ENCODE results near the gene ADAMTSL5.
A peak's percentile ranks its signal among the peaks of the same experiment; 100 is the strongest.

ADAMTSL5 gene

DNA sequence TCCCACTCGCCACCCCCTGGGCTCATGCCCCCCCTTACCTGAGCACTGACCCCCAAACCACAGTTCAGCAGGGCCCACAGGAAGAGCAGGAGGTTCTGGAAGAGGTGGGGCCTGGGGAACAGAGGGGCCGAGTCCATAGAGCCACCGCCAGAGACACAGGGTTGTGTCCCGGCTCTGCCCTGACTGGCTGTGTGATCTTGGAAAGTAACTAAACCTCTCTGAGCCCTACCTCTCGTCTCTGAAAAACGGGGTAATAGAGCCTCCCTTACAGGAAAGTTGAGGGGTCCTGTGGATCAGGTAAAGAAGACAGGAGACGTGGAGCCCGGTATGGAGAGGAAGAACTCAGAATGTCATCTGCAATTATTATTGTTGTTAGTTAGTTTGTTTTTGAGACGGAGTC is 2.0 kb downstream of the ADAMTSL5 start:
- H3K27ac ChIP-seq = no peak overlapping the region
- H3K4me3 ChIP-seq = no peak overlapping the region
- no peaks in the 10 kb centered on the region for H3K9me3 ChIP-seq (ENCODE audit: low read depth, low read length)
- no peaks in the 10 kb centered on the region for H3K36me3 ChIP-seq (ENCODE audit: insufficient read depth, low read length)
- no peak for DNase-seq (ENCODE audit: low read depth, low spot score)
- TF ChIP-seq EZH2 (IDR thresholded peaks at IDR 0.05) (no peak), FOXP2 (optimal IDR thresholded peaks at IDR 0.05; ENCODE audit: control extremely low read depth, extremely low read length, insufficient read depth) (no peak), POLR2AphosphoS5 (IDR thresholded peaks at IDR 0.05; ENCODE audit: borderline replicate concordance, low read depth, low read length) (no peak)
- no peak overlapping the region for H3K9ac ChIP-seq (ENCODE audit: insufficient read length)

DNA sequence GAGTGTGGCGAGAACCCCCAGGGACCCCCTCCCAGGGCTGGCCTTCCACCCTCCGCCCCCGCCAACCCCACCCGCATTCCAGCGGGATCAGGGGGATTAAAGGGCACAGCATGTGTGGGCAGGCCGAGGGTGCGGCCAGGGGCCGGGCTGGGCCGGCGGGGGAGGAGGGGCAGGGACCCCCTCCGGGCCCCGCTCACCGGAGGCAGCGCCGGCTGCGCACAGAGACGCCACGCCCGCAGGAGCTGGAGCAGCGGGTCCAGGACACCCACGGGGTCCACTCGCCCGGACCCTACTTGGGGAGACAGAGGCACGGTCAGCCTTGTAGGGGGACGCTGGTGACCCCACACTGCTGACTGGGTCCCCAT is 2.4 kb downstream of the ADAMTSL5 start:
- no peaks in the 10 kb centered on the region for H3K36me3 ChIP-seq (ENCODE audit: insufficient read depth, low read length)
- no peak overlapping the region for H3K9ac ChIP-seq (ENCODE audit: insufficient read length)
- H3K27ac ChIP-seq = no peak overlapping the region
- TF ChIP-seq EZH2 (IDR thresholded peaks at IDR 0.05) (no peak), POLR2AphosphoS5 (IDR thresholded peaks at IDR 0.05; ENCODE audit: borderline replicate concordance, low read depth, low read length) (no peak), FOXP2 (optimal IDR thresholded peaks at IDR 0.05; ENCODE audit: control extremely low read depth, extremely low read length, insufficient read depth) (no peak)
- no peak for DNase-seq (ENCODE audit: low read depth, low spot score)
- H3K9me3 ChIP-seq (ENCODE audit: low read depth, low read length) = no peaks in the 10 kb centered on the region
- H3K4me3 ChIP-seq = no peak overlapping the region

DNA sequence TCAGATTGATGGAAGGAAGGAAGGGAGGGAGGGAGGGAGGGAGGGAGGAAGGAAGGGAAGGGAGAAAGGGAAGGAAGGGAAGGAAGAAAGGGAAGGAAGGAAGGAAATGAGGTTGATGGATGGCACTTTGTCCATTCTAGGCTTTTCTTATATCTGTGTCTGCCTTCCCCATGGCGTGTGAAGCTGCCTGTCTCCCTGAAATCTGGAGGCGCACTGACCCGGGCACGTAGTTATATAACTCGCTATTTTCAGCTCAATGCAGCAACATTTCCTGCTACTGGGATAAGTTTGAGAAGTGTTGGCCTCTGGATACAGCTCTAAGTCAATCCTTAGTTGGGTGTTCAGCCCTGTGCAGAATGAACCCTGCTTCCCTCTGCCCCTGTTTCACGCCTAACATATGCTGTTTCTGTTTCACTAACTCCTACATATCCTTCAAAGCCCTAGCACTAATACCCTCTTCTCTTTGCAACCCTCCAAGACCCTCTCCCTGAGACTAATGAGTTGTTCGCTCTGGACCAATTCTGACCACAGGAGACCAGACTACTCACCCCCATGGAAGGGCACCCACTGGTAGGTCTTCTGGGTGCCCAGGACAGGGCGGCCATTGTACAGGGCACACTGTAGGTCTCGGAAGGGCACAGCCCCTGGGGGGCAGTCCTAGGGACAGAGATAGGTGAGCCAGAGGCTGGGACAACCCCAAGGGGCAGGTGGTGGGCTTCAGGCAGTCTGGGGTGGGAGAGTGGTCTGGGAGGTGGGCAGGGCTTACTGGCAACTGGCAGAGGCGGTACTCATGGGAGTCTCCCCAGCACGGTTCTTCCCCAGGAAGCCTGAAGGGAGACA is 3.0 kb downstream of the ADAMTSL5 start:
- Histone ChIP-seq H3K4me3 (no peak overlapping the region), H3K9me3 (ENCODE audit: low read depth, low read length) (no peaks in the 10 kb centered on the region), H3K27ac (no peak overlapping the region), H3K36me3 (ENCODE audit: insufficient read depth, low read length) (no peaks in the 10 kb centered on the region), H3K9ac (ENCODE audit: insufficient read length) (no peak overlapping the region)
- no peak for DNase-seq (ENCODE audit: low read depth, low spot score)
- TF ChIP-seq FOXP2 (optimal IDR thresholded peaks at IDR 0.05; ENCODE audit: control extremely low read depth, extremely low read length, insufficient read depth) = no peak

DNA sequence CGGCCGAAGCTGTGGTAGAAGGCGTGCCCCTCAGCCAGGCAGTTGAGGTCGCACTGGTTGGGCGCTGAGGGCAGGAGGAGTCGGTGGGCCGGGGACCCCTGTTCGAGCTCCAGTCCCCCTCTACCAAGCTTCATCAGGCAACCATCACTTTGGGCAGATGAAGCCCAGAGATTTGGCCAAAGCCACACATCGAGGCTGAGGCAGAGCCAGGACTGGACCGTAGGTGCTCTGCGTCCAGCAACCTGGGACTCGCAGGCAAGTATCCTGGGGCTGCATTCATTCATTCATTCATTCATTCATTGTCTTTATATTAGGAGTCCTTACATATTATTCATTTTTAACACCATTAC is 4.3 kb downstream of the ADAMTSL5 start:
- TF ChIP-seq POLR2AphosphoS5 (IDR thresholded peaks at IDR 0.05; ENCODE audit: borderline replicate concordance, low read depth, low read length) (no peak), FOXP2 (optimal IDR thresholded peaks at IDR 0.05; ENCODE audit: control extremely low read depth, extremely low read length, insufficient read depth) (no peak), EZH2 (IDR thresholded peaks at IDR 0.05) (no peak)
- H3K9ac ChIP-seq (ENCODE audit: insufficient read length) = no peak overlapping the region
- H3K36me3 ChIP-seq (ENCODE audit: insufficient read depth, low read length) = no peaks in the 10 kb centered on the region
- no peak for DNase-seq (ENCODE audit: low read depth, low spot score)
- peak overlapping the region; percentile 79 for H3K4me3 ChIP-seq
- H3K9me3 ChIP-seq (ENCODE audit: low read depth, low read length) = no peaks in the 10 kb centered on the region
- no peak overlapping the region for H3K27ac ChIP-seq

DNA sequence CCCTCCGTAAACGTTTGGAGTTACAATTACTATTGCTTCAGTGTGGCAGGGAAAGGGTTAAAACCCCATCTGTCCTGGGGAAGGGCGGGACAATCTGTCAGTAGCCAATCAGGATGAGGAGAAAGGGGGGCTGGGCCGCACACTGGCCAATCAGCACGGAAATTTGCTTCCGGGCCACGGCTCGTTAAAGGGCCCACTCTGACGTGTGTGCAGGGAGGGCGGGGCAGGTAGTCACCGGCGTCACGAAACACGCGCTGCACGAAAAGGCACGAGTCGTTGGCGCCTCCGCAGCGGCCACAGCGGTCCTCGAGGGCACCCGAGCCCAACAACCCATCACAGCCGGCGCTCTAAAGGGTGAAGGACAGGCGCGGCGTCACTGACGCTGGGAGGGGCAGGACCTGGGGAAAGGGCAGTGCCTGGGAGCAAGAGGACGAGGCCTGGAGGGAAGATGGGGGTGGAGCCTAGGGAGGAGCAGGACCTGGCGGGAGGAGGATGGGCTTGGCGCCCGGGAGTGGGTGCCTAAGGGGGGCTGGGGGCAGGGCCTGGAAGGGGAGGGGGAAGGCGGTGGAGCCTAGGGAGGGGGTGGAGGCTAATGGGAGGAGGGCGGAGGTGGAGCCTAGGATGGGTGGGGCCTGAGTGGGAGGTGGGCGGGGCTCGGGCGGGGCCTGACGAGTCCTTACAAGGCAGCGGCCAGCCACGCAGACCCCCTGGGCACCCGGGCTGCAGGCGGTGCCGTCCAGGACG is 4.9 kb downstream of the ADAMTSL5 start:
- DNase-seq (ENCODE audit: low read depth, low spot score) = peak; percentile 89
- H3K9me3 ChIP-seq (ENCODE audit: low read depth, low read length) = no peaks in the 10 kb centered on the region
- peak overlapping the region; percentile 64 for H3K9ac ChIP-seq (ENCODE audit: insufficient read length)
- H3K36me3 ChIP-seq (ENCODE audit: insufficient read depth, low read length) = no peaks in the 10 kb centered on the region
- peak; percentile 58 for TF ChIP-seq FOXP2 (optimal IDR thresholded peaks at IDR 0.05; ENCODE audit: control extremely low read depth, extremely low read length, insufficient read depth)
- no peak for TF ChIP-seq EZH2 (IDR thresholded peaks at IDR 0.05)
- TF ChIP-seq POLR2AphosphoS5 (IDR thresholded peaks at IDR 0.05; ENCODE audit: borderline replicate concordance, low read depth, low read length) = peak; percentile 58; the same call in 1 of the 2 replicates
- H3K27ac ChIP-seq = peak overlapping the region; percentile 91
- peak overlapping the region; percentile 79 for H3K4me3 ChIP-seq

DNA sequence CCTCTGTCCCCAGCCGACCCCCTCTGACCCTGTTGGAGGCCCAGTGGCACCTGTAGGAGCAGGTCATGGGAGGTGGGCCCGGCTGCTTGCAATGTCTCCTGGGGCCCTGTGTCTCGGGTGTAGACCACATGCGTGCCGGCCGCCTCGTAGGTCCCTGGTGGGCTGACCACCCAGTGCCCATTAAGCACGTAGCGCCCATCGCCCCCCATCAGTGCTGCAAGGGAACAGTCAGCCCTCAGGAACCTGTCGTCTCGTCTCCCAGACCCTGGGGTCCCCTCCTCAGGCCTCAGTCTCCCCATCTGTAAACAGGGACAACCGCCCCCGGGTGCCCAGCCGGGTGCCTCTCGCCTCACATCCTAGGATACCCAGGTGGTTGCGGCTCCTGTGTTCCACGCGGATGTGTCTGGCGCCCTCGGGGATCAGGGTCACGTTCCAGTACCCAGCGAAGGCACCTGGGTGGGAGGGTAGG is 5.6 kb downstream of the ADAMTSL5 start:
- DNase-seq (ENCODE audit: low read depth, low spot score) = no peak
- Histone ChIP-seq H3K9ac (ENCODE audit: insufficient read length) (no peak overlapping the region), H3K9me3 (ENCODE audit: low read depth, low read length) (no peaks in the 10 kb centered on the region), H3K4me3 (peak overlapping the region; percentile 41; the same call in 1 of the 2 replicates), H3K36me3 (ENCODE audit: insufficient read depth, low read length) (no peaks in the 10 kb centered on the region), H3K27ac (peak overlapping the region; percentile 78)
- no peak for TF ChIP-seq FOXP2 (optimal IDR thresholded peaks at IDR 0.05; ENCODE audit: control extremely low read depth, extremely low read length, insufficient read depth)
- no peak for TF ChIP-seq EZH2 (IDR thresholded peaks at IDR 0.05)
- no peak for TF ChIP-seq POLR2AphosphoS5 (IDR thresholded peaks at IDR 0.05; ENCODE audit: borderline replicate concordance, low read depth, low read length)

DNA sequence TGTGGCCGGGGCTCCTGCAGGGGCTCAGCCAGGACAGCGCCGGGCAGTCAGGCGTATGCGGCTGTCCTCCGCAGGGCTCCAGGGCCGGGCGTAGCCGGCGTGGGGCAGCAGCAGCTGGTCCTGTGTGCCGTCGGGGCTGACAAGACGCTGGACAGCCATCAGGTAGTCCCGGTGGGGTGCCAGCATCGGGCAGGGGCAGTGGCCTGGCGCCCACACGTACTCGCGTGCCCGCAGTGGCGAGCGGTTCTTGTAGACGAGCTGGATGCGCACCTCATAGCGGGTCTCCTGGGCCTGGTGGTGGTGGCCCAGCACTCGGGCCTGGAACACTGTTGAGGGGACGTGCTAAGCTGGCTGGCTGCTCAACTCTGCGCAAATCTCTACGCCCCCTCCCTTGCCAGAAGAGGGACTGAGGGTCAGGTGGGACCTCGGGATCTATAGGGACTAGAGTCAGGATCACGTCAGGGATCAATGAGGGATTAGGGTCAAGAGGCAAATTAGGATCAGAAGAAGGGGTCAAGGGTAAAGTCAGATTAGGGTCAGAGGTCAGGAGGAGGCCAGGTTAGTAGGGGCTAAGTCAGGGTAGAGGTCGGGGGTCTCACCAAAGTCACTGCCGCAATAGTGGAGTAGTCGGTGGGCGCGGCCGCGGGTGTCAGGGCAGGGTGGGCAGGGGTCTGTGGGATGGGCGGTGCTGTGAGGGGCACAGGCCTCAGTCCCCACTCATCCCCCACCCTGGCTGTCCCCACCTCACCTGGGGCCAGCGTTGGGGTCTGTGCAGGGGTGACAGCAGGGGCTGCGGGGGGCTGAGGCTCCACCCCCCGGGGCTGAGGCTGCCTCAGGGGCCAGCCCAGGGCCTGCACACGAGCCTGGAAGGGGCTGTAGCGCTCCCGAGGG is 6.6 kb downstream of the ADAMTSL5 start:
- Histone ChIP-seq H3K9ac (ENCODE audit: insufficient read length) (no peak overlapping the region), H3K4me3 (no peak overlapping the region), H3K36me3 (ENCODE audit: insufficient read depth, low read length) (no peaks in the 10 kb centered on the region), H3K27ac (no peak overlapping the region), H3K9me3 (ENCODE audit: low read depth, low read length) (no peaks in the 10 kb centered on the region)
- no peak for DNase-seq (ENCODE audit: low read depth, low spot score)
- TF ChIP-seq POLR2AphosphoS5 (IDR thresholded peaks at IDR 0.05; ENCODE audit: borderline replicate concordance, low read depth, low read length) (no peak), FOXP2 (optimal IDR thresholded peaks at IDR 0.05; ENCODE audit: control extremely low read depth, extremely low read length, insufficient read depth) (no peak), EZH2 (IDR thresholded peaks at IDR 0.05) (no peak)

DNA sequence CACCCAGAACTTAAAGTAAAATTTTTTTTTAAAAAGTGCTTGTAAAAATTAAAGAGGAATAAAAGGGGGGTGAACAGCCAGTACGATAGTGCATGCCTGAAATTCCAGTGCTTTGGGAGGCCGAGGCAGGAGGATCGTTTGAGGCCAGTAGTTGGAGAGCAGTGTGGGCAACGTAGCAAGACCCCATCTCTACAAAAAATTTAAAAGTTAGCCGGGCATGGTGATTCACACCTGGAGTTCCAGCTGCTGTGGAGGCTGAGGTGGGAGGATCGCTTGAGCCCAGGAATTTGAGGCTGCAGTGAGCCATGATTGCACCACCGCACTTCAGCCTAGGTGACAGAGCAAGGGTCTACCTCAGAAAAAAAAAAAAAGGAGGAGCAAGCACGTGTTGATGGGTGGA is 7.8 kb downstream of the ADAMTSL5 start:
- no peaks in the 10 kb centered on the region for H3K36me3 ChIP-seq (ENCODE audit: insufficient read depth, low read length)
- H3K4me3 ChIP-seq = no peak overlapping the region
- H3K27ac ChIP-seq = no peak overlapping the region
- TF ChIP-seq FOXP2 (optimal IDR thresholded peaks at IDR 0.05; ENCODE audit: control extremely low read depth, extremely low read length, insufficient read depth) (no peak), POLR2AphosphoS5 (IDR thresholded peaks at IDR 0.05; ENCODE audit: borderline replicate concordance, low read depth, low read length) (no peak), EZH2 (IDR thresholded peaks at IDR 0.05) (no peak)
- no peak overlapping the region for H3K9ac ChIP-seq (ENCODE audit: insufficient read length)
- no peak for DNase-seq (ENCODE audit: low read depth, low spot score)
- no peaks in the 10 kb centered on the region for H3K9me3 ChIP-seq (ENCODE audit: low read depth, low read length)

Data from SK-N-MC (cell line).